Inflammatory macrophage treated with lipopolysaccharide for 4 hours (primary cell): Measurements from ENCODE around the gene PAK6.

ENCODE experiments used
- DNase-seq: peaks from one replicate; pipeline ENCODE4 v3.0.0-alpha.2; 2020

PAK6 gene

DNA sequence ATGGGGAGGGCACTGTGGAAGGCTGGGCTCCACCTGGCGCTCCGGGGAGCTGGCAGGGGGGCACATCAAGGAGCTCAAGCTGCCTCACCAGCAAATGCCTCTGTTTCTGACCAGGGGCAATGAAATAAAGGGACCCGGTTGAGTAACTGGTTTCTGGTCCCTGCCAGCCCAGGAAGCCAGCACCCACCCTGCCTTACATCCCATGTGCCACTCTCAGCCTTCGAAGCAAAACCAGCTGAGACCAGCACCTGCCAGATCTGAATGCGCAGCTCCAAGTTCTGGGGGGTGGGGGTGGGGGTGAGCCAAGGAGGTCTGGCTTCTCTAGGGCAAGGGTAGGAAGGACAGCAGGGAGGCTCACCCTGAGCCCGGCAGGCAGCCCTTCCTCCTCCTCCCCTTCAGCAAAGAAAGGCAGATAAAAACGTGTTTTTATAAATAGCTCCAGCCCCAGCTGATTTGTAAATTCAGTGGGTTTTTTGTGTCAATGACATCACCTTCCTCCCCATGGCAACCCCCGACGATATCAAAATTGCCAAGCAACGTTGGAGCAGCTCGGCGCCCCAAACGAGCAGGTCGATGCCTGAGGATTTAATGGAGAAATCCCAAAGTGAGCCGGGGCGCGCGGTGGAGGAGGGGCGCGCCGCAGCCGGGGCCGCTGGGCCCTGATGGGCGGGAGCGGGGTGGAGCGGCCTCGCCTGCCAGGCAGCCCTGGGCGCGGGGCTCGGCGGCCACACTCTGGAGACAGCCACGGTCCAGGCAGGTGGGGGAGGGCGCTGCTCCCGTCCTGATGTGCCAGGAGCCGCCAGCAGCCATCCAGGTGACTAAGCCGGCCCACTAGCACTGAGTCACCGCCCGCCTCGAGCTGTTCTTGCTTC lies at the start of gene PAK6:
PAK6 (plus strand) TSS at position 532 of the 872 bp plus-strand sequence. CDS start 25,723 bp downstream, outside the sequence.
- DNase-seq = peak; percentile 30

DNA sequence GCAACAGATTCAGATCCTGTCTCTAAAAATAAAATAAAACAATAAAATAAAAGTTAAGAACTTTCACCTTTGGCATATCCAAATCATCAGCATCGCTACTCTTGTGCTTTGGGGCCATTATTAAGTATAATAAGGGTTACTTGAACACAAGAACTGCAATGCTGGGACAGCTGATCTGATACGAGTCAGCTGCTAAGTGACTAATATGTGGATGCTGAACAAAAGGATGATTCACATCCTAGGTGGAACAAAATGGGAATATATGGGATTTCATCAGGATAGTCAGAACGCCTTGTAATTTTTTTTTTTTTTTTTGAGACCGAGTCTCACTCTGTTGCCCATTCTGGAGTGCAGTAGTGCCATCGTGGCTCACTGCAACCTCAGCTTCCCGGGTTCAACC lies 48.3 kb upstream of the PAK6 start:
- DNase-seq = peak; percentile 33

DNA sequence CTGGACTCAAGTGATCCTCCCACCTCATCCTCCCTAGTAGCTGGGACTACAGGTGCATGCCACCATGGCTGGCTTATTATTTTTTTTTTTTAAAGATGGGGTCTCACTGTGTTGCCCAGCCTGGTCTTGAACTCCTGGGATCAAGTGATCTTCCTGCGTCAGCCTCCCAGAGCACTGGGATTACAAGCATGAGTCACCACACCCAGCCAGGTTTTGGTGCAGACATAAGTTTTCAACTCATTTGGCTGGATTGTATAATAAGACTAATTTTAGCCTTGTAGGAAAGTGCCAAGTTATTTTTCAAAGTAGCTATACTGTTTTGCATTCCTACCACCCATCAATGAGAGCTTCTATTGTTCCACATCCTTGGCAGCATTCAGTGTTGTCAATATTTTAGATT lies 45.9 kb upstream of the PAK6 start:
- DNase-seq = no peak

DNA sequence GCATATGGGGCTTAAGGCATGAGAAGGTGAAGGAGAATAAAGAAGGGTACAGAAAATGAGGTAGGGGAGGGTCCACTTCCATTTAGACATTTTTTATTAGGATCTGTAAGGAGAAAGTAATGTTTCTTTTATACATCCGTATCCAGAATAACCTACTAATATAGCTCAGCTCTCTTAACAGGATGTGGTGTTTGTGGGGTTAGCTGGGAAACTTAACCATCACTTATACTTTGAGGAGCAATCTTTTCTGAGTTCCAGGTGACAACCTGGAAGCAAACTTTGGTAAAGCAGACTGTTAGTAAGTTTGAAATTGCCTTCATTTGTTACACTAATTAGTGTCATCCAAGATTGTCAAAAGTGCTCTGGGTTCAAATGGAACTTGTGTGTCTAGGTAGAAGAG lies 41.4 kb upstream of the PAK6 start:
- no peak for DNase-seq

DNA sequence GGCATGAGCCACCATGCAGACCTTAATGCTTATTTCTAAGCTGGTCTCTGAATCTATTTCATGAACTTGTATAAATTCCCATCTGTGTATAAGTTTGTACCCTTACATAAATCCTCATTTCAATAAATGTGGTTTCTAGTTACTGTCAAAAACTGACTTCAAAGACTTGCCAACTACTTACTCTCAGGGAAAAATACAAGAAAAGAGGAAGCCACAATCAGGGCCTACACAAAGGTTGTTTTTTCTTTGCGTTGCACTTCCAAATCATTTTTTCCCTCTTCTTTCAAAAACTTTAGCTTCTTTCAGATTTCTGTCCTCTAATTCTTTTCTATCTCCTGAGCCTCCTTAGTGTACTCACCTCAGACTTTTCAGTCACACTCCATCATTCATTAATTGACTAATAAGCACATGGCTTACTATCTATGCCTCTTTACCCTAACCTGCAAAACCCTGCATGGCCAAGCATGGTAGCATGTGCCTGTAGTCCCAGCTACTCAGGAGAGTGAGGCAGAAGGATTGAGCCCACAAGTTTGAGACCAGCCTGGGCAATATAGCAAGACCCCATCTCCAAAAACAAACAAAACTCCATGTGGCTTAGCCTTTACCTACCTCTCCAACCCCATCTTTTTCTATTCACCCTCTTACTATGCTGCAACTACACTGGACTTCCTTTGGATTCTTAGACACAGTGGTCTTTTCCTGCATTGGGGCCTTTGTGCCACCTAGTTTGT lies 40.3 kb upstream of the PAK6 start:
- DNase-seq = no peak

DNA sequence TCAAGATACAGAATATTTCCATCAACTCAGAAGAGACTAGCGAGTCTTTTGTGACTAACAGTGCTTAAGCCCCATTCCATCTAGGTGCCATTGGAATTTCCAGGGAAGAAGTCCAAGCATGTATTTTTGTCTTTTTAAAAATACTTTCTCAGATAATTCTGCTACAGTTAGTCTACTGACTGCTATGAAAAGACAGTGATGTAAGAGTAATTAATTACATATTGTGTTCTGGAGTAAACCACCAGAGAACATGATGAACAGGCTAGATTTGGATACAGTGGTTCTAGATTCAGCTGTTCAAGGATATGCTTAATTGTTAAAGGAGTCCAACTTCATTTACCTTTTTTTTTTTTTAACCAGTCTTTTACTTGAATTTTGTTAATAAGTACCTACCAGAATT lies 34.8 kb upstream of the PAK6 start:
- no peak for DNase-seq

DNA sequence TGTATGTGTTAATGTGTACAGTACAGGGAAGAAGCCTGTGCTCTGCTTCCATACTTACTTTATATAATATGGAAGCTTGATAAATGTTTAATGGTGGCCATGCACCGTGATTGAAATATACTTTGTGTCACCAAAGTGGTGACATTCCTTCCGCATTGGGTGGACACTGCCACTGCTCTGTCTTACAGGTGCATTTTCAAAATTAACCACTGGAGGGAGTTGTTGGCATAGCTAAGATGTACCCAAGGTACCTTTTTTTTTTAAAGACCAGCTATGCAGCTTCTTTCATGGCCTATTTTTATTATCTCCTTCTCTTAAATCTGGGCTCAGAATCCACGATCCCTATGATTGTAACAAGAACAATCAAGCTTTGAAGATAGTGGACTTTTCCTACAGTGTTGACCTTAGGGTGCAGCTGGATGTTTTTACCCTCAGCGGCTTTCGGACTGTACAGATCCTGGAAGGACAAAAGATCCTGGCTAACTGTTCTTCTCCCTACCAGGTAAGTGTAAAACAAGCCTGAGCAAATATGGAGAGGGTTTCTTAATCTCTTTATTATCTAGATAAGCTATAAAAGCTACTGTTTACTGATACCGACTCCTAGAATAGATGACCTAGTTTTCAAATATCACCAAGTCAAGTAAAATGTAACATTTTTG lies 21.6 kb upstream of the PAK6 start:
- peak; percentile 83 for DNase-seq

DNA sequence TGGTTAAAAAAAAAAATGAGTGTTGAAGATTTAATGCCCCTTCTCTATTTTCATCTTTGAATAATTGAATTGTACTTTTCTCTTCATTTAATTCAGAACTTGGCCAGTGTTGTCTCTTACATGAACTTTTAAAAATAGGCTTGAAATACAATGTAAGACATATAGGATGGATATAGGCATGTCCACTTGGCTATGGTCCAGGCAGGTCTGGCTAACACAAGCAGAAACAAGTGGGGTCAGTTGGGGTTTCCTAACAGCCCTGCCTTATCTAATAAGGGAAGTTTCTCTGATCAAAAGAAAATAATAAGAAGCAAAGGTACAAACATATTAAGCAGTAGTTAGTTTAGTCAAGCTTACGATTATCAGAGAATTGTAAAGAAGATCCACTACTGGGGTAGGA lies 19.1 kb upstream of the PAK6 start:
- DNase-seq = no peak

DNA sequence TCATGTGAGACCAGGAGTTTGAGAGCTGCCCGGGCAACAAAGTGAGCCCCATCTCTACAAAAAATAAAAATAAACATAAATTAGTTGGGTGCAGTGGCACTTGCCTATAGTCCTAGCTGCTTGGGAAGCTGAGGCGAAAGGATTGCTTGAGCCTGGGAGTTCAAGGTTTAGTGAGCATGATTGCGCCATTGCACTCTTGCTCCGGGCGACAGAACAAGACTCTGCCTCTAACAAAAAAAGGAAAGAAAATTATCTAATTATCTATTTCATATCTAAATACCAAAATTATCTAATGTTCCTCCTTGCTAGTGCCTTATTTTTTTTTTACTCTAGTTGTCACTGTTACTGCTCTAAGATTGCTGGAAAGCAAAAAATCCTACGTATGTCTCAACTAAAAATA lies 16.7 kb upstream of the PAK6 start:
- DNase-seq = no peak

DNA sequence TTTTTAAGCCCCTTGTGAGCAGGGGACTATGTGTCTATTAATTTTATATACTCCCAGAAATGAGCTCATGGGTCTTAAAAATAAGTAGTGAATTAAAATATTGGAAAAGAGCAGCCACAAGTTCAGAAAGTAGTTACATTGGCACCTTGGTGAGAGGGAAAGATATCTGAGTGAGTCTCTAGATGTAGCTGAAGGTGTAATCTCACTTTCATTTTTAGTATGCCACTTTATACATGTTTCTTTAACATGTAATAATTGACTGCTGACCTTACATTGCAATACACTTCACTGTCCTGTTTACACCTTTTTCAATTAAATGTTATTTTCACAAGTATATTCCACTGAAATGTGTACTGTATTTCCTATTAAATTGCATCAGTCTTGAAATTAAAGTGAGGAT lies 12.1 kb upstream of the PAK6 start:
- no peak for DNase-seq

DNA sequence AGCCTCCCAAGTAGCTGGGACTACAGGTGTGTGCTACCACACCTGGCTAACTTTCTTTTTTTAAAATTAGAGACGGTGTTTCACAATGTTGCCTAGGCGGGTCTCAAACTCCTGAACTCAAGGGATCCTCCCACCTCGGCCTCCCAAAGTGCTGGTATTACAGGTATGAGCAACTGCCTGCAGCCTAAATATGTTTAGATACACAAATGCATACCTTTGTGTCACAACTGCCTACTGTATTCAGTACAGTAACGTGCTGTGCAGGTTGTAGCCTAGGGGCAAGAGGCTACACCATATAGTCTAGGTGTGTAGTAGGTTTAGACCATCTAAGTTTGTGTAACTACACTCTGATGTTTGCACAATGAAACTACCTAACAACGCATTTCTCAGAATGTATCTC lies 9.5 kb upstream of the PAK6 start:
- DNase-seq = no peak

DNA sequence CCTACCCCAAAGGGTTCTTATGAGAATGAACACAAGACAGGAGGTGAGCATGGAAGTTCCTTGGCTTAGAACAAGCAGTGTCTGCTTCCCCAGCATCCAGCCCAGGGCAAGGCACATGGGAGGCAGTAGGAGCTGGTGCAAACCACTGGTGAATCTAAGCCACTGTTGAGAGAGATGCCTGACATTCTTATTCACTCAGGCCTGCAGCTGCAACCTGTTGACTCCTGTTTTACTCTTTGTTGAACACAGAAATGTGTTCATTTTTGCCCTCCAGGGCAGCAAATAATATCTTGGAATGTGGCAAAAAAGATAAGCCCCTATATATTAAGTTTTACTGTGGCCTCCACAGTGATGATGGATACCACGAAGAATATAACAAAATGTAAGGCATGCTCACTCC lies 8.9 kb upstream of the PAK6 start:
- no peak for DNase-seq

DNA sequence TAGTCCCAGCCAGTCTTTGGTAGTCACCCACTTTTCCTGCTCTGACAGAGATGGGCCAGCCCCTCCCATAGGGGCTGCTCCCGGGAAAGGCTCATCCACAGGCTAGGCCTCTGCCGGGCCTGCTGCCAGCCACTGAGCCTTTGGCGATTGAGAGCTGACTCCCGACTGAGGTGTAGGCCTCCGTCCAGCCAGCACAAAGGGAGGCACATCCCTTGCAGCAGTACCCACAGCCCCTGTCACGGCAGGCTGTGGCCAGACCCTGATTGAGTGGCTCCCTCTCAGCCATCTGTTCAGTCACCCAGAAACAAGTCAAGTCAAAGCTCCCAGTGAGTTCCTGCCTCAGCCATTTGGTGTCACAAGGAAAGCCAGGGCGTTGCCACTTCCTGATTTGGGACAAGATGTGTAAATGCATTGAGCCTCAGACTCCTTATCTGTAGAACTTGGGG lies 6.2 kb upstream of the PAK6 start:
- DNase-seq = peak; percentile 67

DNA sequence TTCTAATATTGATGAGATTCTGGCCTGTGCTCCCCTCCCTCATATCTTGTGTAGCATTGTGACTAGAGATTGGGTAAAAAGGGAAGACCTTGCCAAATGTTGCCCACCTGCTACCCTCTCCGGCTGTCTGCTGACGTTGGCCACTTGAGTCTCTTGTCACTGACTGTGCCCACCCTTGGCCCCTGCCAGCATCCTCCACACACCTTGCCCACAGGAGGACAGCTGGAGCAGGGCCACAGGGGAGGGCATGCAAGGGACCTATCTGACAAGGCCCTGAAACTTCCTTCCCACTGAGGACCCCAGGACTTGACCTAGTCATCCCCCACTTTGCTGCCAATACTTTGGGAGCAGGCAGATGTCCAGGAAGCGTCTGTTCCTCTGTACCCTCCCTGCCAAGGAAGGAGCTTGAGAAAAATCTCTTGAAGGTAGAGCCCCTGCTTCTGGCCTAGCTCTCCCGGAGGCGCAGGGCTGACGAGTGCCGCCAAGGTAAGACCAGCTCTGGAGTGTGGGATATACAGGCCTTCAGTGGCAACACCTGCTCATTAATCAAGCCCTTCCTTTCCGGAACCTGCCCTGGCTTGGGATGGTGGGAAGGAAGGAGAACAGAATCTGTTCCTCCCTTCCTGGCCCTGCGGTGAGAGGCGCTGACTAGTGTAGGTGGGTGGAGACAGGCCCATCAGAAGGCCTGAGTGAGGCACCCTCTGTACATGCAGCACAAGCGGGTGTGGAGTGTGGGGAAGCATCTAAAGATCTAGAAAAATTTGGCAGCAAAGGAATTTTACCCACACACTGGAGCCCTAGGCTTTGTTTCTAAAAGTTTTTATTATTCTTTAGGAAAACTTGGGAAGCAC lies 4.9 kb upstream of the PAK6 start:
- DNase-seq = peak; percentile 46

DNA sequence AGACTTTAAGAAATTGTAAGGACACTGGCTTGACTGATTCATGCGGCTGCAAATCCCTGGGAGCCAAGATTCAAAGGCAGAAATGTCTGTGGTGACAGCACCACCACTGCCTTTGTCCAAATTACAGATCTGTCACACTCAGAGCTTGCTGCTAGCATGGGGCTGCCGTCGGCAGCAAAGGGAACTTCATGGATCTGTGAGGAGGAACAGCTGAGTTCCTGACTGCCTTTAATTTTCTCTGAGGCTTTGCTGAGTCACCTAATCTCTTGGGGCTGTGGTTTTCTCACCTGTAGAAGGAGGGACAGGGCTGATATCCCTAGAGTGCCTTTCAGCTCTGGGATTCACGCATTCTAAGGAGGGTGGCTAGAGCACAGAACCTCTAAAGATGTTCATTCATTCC lies 4.1 kb upstream of the PAK6 start:
- peak; percentile 25 for DNase-seq

DNA sequence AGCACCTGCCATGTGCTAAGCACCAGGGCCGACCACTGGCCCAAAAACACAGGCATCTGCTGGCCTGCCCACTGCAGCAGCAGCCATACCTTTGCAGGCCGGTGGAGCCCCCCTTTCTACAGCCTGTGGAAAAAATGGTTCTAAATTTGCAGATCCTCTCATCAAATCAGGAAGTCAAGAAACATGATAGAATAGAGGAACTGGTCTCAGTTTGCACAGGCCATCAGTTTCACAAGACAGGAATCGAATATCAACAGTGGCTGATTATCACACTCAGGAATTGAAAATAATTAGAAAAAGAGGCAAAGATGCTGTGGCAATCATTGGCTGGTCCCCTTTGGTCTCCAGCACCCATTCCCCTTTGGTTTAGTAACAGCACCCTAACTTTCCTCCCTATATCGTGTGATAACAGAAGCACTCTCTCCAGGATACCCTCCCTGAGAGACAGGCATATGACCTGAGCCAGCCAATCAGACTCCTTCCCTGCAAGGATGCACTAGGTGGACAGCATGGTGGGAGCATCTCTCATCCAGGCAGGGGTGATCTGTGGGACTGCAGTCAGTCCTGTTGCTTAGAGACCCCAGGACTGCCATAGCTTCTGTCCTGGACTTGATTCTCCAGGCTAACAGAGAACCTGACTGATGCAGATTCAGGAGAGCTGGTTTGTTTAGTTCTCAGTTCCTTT lies 3.5 kb upstream of the PAK6 start:
- DNase-seq = peak; percentile 74

DNA sequence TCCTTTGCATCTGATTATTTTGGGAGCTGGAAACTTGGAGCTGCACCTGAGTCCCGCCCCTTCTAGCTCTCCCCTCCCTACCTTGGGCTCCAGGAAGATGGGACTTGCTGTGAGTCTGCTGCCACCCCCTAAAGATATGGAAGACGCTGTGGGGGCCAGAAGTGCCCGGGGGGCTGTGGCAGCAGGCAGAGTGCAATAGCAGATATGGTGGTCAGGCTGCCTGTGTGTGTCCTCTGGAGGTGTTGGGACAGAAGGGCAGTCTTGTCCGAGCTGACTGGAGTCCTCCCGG lies 485 bp downstream of the PAK6 start:
- DNase-seq = no peak

DNA sequence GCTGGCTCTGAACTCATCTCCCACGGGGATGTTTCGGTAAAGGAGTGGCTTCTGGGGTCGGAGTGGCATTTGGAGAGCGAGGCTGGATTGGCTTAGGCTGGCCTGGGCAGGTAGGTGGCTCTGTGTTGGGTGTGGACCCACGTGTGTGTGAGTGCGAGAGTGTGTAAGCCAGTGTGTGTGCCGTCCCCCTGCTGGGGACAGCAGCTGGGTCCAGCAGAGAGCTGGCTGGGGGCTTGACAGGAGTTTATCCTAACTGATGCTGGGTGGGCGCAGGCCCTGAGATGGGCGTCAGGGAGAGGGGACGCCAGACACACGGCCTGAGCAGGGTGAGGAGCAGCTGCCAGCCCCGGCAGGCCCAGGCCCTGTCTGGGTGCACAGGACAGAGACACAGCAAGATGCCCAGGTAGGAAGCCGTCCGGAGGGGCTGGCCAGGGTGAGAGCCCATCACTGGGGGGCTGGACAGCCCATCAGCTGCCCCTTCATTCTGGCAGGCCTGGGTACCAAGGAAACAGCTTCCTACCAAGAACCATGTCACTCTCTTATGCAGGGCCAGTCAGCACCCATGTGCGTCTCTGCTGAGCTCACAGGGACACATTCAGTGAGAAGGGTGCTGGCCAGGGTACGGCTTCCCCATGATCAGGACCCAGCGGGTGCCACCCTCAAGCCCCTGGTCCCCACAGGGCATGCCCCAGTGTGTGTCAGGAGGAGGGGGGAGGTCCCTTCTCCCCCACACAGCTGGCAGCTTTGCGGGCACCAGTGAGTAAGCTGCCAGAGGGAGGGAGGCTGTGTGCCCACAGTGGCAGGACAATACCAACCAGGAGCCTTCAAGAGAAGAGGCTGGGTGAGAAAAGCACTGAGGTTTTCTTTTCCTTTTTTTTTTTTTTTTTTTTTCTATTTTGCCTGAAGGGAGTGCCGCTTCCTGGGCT lies 1.1 kb downstream of the PAK6 start:
- no peak for DNase-seq

DNA sequence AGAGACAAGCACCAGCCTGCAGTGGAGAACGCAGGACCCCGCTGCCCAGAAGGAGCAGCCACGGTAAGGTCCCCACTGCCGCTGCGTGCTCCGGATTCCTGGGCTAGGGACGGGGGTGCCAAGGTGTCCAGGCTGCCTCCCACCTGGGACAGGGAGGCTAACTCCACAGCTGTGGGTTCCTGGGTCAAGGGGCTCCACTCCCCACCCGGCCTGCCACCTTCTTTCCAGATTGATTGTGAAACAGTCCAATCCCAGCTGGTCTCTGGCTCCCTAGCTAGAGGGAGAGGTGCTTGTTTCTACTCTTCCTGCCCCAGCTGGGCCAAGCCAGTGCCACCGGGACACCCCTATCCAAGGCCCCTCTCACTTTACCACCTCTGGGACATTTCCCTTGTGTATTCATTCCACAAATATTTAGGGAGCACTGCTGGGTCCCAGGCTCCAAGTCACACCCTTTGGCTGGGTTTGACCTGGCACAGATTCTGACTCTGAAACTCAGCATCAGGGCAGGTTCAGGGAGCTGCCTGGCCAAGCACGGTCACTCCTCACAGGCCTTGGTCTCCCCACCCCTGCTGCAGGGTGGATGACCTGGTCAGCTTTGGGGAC lies 1.9 kb downstream of the PAK6 start:
- DNase-seq = no peak

DNA sequence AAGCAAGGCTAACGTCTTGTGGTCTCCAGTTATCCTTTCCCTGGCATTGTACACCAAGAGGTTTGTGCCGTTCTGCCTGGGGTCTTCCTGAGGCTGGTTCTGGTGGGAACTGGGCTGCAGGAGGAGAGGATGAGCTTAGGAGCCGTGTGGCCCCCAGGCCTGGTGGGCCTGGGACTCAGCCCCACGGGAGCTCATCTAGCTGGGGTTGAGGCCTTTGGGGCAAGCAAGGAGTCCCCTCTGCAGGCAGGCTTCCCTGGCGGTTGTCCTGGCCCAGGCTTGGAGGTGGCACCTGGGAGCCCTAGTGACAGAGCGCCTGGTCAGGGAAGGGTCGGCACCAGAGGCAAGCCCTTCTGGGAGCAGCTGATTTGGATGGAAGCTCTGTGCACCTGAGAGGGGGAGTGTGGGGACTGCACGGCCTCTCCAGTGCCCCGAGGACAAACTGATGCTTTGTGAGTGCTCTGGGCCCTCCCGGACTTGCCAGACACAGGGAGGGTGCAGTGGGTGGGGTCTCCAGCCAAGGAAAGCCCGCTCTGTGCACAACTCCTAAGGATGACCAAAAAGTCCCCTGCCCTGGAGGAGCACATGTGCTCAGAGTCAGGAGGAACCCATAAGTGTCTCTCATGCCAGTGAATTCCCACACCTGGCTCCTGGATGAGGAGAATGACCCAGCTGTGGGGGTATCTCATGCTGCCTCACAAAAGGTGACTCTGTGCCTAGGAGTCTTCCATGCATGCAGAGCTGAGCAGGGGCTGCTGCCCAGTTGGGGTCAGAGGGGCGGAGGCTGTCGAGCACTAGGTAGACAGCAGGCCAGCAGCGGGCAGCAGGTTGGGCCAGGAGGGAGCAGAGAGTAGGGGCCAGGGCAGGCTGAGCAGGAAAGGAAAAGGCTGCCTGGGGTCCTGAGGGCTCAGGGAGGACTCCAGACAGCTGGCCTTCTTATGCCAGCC lies 2.7 kb downstream of the PAK6 start:
- DNase-seq = no peak
